Neutrophil (primary cell): ENCODE measurements around the gene WDFY1.

Experiments
- H3K27ac ChIP-seq: fragments of 200-600 bp; sonication (generic); 2 replicates; pipeline ENCODE4 v1.5.1; 2016; ENCODE audit warnings: mild to moderate bottlenecking, moderate library complexity
- H3K27me3 ChIP-seq: fragments of 200-600 bp; sonication (generic); 2 replicates; pipeline ENCODE4 v1.6.0; 2016; ENCODE audit warnings: mild to moderate bottlenecking
- H3K36me3 ChIP-seq: fragments of 200-600 bp; sonication (generic); 2 replicates; pipeline ENCODE4 v1.5.1; 2017
- H3K4me1 ChIP-seq, 2 experiments: fragments of 200-600 bp in 1 of 2; sonication (generic) in 1 of 2; 1 replicate in 1 of 2; 2 replicates in 1 of 2; pipeline versions ENCODE4 v1.5.1 to v1.6.1; 2013 to 2016; ENCODE audit warnings: low read depth in 1 of 2, low read length in 1 of 2, mild to moderate bottlenecking in 1 of 2, moderate library complexity in 1 of 2; ENCODE audit not compliant: control insufficient read depth in 1 of 2, insufficient read depth in 1 of 2
- H3K4me3 ChIP-seq, 2 experiments: fragments of 200-600 bp in 1 of 2; sonication (generic) in 1 of 2; 1 replicate in 1 of 2; 2 replicates in 1 of 2; pipeline ENCODE4 v1.5.1; 2013 to 2016; ENCODE audit warnings: low read depth in 1 of 2, low read length in 1 of 2, mild to moderate bottlenecking in 1 of 2, moderate library complexity in 1 of 2
- H3K9me3 ChIP-seq: fragments of 200-600 bp; sonication (generic); 2 replicates; pipeline ENCODE4 v1.5.1; 2016
- CTCF ChIP-seq: fragments of 200-600 bp; sonication (generic); IDR thresholded peaks from 2 replicates; pipeline ENCODE4 v1.5.1; 2016; ENCODE audit warnings: antibody characterized with exemption

Gene WDFY1

GRCh38 chr2:223900531-223900930 is 44.6 kb downstream of the WDFY1 start:
- H3K9me3 ChIP-seq = no peaks in the 10 kb centered on the region
- no peak for TF ChIP-seq CTCF
- H3K27me3 ChIP-seq = no peaks in the 10 kb centered on the region
- H3K27ac ChIP-seq = no peak overlapping the region
- H3K4me1 ChIP-seq = no peaks in the 10 kb centered on the region
- H3K4me3 ChIP-seq = no peak overlapping the region
- peaks cover 48% of the 10 kb centered on the region for H3K36me3 ChIP-seq

GRCh38 chr2:223900066-223900465 is 45.1 kb downstream of the WDFY1 start:
- TF ChIP-seq CTCF = no peak
- H3K4me1 ChIP-seq = no peaks in the 10 kb centered on the region
- H3K36me3 ChIP-seq = peaks cover 52% of the 10 kb centered on the region
- no peaks in the 10 kb centered on the region for H3K27me3 ChIP-seq
- no peak overlapping the region for H3K27ac ChIP-seq
- H3K9me3 ChIP-seq = no peaks in the 10 kb centered on the region
- no peak overlapping the region for H3K4me3 ChIP-seq

GRCh38 chr2:223897669-223898330 is 47.3 kb downstream of the WDFY1 start:
- H3K36me3 ChIP-seq = peaks cover 66% of the 10 kb centered on the region
- no peaks in the 10 kb centered on the region for H3K9me3 ChIP-seq
- no peak overlapping the region for H3K27ac ChIP-seq
- H3K4me3 ChIP-seq = no peak overlapping the region
- H3K27me3 ChIP-seq = no peaks in the 10 kb centered on the region
- H3K4me1 ChIP-seq = no peaks in the 10 kb centered on the region
- TF ChIP-seq CTCF = no peak

GRCh38 chr2:223896833-223897311 is 48.3 kb downstream of the WDFY1 start:
- Histone ChIP-seq H3K27me3 (no peaks in the 10 kb centered on the region), H3K9me3 (no peaks in the 10 kb centered on the region), H3K4me1 (no peaks in the 10 kb centered on the region), H3K36me3 (peaks cover 74% of the 10 kb centered on the region), H3K27ac (no peak overlapping the region), H3K4me3 (no peak overlapping the region)
- TF ChIP-seq CTCF = no peak

- H3K36me3 ChIP-seq = peaks cover 61% of the 10 kb centered on the region
- no peaks in the 10 kb centered on the region for H3K9me3 ChIP-seq
- no peaks in the 10 kb centered on the region for H3K27me3 ChIP-seq
- H3K27ac ChIP-seq = no peak overlapping the region
- no peaks in the 10 kb centered on the region for H3K4me1 ChIP-seq
- TF ChIP-seq CTCF = no peak
- H3K4me3 ChIP-seq = no peak overlapping the region
These were observed 50.2 kb downstream of the WDFY1 start for GRCh38 chr2:223894968-223895367.
